ENCODE data around the gene POLA2.

POLA2 gene

DNA sequence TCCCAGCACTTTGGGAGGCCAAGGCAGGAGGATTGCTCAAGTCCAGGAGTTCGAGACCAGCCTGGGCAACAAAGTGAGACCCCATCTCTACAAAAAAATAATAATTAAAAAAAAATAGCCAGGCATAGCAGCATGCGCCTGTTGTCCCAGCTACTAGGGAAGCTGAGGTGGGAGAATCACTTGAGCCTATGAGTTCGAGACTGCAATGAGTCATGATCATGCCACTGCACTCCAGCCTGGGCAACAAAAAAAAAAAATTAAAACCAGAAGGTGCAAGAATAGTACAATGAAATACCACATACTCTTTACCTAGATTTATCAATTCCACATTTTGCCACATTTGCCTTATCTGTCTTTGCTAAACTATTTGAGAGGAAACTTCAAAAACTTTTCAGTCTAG, 80.1 kb downstream of the POLA2 start:
- DNase-seq = no peak
